Neural cell (in vitro differentiated cells): Measurements from ENCODE around the gene S100A13. TPM values are rescaled to one million over a fixed set of nuclear protein-coding genes. Genes with fewer than 3 reads are reported as not detected.
A peak's percentile ranks its signal among the peaks of the same experiment; 100 is the strongest.
"Not testable (repeated sequence)": the region's sequence is repeated elsewhere in the genome, so short reads cannot be mapped to it uniquely, and the experiment has no call there.

Experiments used
- H2AFZ ChIP-seq: fragments of 200-600, 300-800 bp; sonication (generic), shearing (Covaris generic); 2 replicates; pipeline ENCODE4 v1.6.0; 2014; ENCODE audit warnings: low read depth, mild to moderate bottlenecking, antibody characterized with exemption, low read length, moderate library complexity
- H3F3A ChIP-seq: fragments of 200-600 bp; shearing (Covaris generic); 2 replicates; pipeline ENCODE4 v1.6.1; 2016; ENCODE audit warnings: mild to moderate bottlenecking, moderate library complexity, mixed read lengths, antibody characterized with exemption, low read length; ENCODE audit not compliant: insufficient read depth, poor library complexity, severe bottlenecking
- H3K27ac ChIP-seq: fragments of 200-600, 300-800 bp; sonication (generic), shearing (Covaris generic); 2 replicates; pipeline ENCODE4 v1.5.1; 2014; ENCODE audit warnings: mild to moderate bottlenecking, low read length, moderate library complexity
- H3K27me3 ChIP-seq: fragments of 300-800, 200-600 bp; sonication (generic), shearing (Covaris generic); 2 replicates; pipeline ENCODE4 v1.6.0; 2014; ENCODE audit warnings: mild to moderate bottlenecking, low read depth, low read length, moderate library complexity; ENCODE audit not compliant: insufficient read depth
- H3K36me3 ChIP-seq: fragments of 300-800, 200-600 bp; sonication (generic), shearing (Covaris generic); 2 replicates; pipeline ENCODE4 v1.5.1; 2014; ENCODE audit warnings: mild to moderate bottlenecking, antibody characterized with exemption, low read length, moderate library complexity; ENCODE audit not compliant: insufficient read depth
- H3K4me2 ChIP-seq: fragments of 300-800, 200-600 bp; sonication (generic), shearing (Covaris generic); 2 replicates; pipeline ENCODE4 v1.6.0; 2014; ENCODE audit warnings: mild to moderate bottlenecking, low read length
- H3K4me3 ChIP-seq: fragments of 300-800, 200-600 bp; sonication (generic), shearing (Covaris generic); 2 replicates; pipeline ENCODE4 v1.5.1; 2014; ENCODE audit warnings: mild to moderate bottlenecking, low read length, moderate library complexity
- H3K79me2 ChIP-seq: fragments of 200-600 bp; shearing (Covaris generic); replicated peaks from 2 replicates; pipeline ENCODE4 v1.6.0; 2014; ENCODE audit warnings: mild to moderate bottlenecking, low read length, moderate library complexity; ENCODE audit not compliant: insufficient read depth
- H3K9ac ChIP-seq: fragments of 300-800, 200-600 bp; sonication (generic), shearing (Covaris generic); 2 replicates; pipeline ENCODE4 v1.6.1; 2016; ENCODE audit warnings: mild to moderate bottlenecking, low read length, mixed read lengths
- H3K9me2 ChIP-seq: fragments of 200-600 bp; shearing (Covaris generic); 2 replicates; pipeline ENCODE4 v1.6.1; 2016; ENCODE audit warnings: mild to moderate bottlenecking, low read length, mixed read lengths; ENCODE audit not compliant: insufficient read depth
- H3K9me3 ChIP-seq: fragments of 200-600, 300-800 bp; sonication (generic), shearing (Covaris generic); 2 replicates; pipeline ENCODE4 v1.6.1; 2016; ENCODE audit warnings: mild to moderate bottlenecking, mixed run types, low read length, moderate library complexity, mixed read lengths
- H4K20me1 ChIP-seq: fragments of 200-600 bp; shearing (Covaris generic); 2 replicates; pipeline ENCODE4 v1.6.1; 2016; ENCODE audit warnings: mild to moderate bottlenecking, mixed run types; ENCODE audit not compliant: insufficient read depth
- EP300 ChIP-seq: fragments of 450-650 bp; conservative IDR thresholded peaks from 2 replicates; pipeline ENCODE4 v1.6.1; 2014; ENCODE audit warnings: antibody characterized with exemption, mild to moderate bottlenecking, moderate library complexity; ENCODE audit not compliant: poor library complexity, severe bottlenecking
- EZH2 ChIP-seq: fragments of 200-600, 300-800 bp; shearing (Covaris generic), sonication (generic); IDR thresholded peaks from 2 replicates; pipeline ENCODE4 v1.6.1; 2014; ENCODE audit warnings: antibody characterized with exemption, low read length, borderline replicate concordance, mild to moderate bottlenecking; ENCODE audit not compliant: insufficient read depth, poor library complexity, severe bottlenecking
- MXI1 ChIP-seq: fragments of 450-650 bp; conservative IDR thresholded peaks from 2 replicates; pipeline ENCODE4 v1.6.1; 2014; ENCODE audit warnings: antibody characterized with exemption, mild to moderate bottlenecking; ENCODE audit not compliant: poor library complexity, severe bottlenecking
- POLR2AphosphoS5 ChIP-seq: IDR thresholded peaks from 2 replicates; pipeline ENCODE4 v1.6.1; 2012
- RAD21 ChIP-seq: fragments of 450-650 bp; conservative IDR thresholded peaks from 2 replicates; pipeline ENCODE4 v1.6.1; 2014; ENCODE audit warnings: antibody characterized with exemption, mild to moderate bottlenecking, moderate library complexity
- SMC3 ChIP-seq: fragments of 450-650 bp; conservative IDR thresholded peaks from 2 replicates; pipeline ENCODE4 v1.6.1; 2014; ENCODE audit warnings: antibody characterized with exemption, mild to moderate bottlenecking, moderate library complexity; ENCODE audit not compliant: poor library complexity
- TAF1 ChIP-seq: IDR thresholded peaks from 2 replicates; pipeline ENCODE4 v1.6.1; 2012; ENCODE audit warnings: low read depth
- polyA plus RNA-seq: library from polyadenylated mRNA; depleted of rRNA; stranded (reverse); fragments of >200 nt; gene quantifications from 2 replicates; pipeline ENCODE4 v1.2.3, GENCODE V29; 2014
- TF ChIP-seq, protein P1 (sequence below): IDR thresholded peaks from 2 replicates; pipeline ENCODE4 v1.6.1; 2012; ENCODE audit warnings: borderline replicate concordance
- TF ChIP-seq, protein P2 (sequence below): fragments of 450-650 bp; IDR thresholded peaks from 2 replicates; pipeline ENCODE4 v1.5.1; 2014; ENCODE audit warnings: antibody characterized with exemption, mild to moderate bottlenecking, moderate library complexity; ENCODE audit not compliant: poor library complexity, severe bottlenecking

The S100A13 gene
- polyA plus RNA-seq, 1 donor from 2014 or later = 2.1 TPM

DNA sequence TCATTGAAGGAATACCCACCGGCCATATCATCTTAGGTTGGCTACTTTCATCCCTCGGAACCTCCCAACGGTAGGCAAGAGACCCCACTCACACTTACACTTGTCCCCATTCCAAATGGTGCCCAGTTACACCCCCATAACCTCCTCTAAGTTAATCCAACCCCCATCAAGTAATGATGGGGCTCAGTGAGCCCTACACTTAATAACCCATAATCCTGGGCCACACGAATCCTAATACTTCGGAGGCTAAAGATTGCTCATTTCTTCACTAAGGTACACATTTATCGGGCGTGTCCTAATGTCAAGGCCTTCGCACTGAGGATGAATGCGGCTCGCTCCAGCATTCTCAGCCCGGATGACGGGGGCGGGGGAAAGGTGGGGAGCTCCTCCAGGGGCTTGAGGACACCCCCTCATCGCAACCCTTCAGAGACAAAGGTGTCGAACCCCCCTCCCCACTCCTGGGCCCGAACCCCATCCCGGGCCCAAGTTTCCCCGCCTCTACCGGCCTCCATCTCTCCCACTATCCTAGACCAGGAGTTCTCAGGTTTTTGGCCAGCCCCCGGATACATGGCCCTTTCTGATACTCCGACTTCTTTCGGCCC, 43.1 kb upstream of the S100A13 start:
- Histone ChIP-seq H3K36me3 (peaks cover 20% of the 10 kb centered on the region), H3K27me3 (no peaks in the 10 kb centered on the region), H3F3A (no peaks in the 10 kb centered on the region), H3K4me3 (peak overlapping the region; percentile 85), H3K9me3 (no peaks in the 10 kb centered on the region), H3K27ac (peak overlapping the region; percentile 89), H4K20me1 (no peaks in the 10 kb centered on the region), H3K9ac (peak overlapping the region; percentile 95), H3K4me2 (peak overlapping the region; percentile 99), H3K79me2 (peaks cover 30% of the 10 kb centered on the region), H2AFZ (peak overlapping the region; percentile 47), H3K9me2 (no peaks in the 10 kb centered on the region)
- TF ChIP-seq, protein P1, sequence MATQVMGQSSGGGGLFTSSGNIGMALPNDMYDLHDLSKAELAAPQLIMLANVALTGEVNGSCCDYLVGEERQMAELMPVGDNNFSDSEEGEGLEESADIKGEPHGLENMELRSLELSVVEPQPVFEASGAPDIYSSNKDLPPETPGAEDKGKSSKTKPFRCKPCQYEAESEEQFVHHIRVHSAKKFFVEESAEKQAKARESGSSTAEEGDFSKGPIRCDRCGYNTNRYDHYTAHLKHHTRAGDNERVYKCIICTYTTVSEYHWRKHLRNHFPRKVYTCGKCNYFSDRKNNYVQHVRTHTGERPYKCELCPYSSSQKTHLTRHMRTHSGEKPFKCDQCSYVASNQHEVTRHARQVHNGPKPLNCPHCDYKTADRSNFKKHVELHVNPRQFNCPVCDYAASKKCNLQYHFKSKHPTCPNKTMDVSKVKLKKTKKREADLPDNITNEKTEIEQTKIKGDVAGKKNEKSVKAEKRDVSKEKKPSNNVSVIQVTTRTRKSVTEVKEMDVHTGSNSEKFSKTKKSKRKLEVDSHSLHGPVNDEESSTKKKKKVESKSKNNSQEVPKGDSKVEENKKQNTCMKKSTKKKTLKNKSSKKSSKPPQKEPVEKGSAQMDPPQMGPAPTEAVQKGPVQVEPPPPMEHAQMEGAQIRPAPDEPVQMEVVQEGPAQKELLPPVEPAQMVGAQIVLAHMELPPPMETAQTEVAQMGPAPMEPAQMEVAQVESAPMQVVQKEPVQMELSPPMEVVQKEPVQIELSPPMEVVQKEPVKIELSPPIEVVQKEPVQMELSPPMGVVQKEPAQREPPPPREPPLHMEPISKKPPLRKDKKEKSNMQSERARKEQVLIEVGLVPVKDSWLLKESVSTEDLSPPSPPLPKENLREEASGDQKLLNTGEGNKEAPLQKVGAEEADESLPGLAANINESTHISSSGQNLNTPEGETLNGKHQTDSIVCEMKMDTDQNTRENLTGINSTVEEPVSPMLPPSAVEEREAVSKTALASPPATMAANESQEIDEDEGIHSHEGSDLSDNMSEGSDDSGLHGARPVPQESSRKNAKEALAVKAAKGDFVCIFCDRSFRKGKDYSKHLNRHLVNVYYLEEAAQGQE = no peak
- TF ChIP-seq RAD21 (no peak), SMC3 (no peak), MXI1 (no peak), EP300 (no peak), POLR2AphosphoS5 (no peak), EZH2 (no peak), TAF1 (no peak)
- TF ChIP-seq, protein P2, sequence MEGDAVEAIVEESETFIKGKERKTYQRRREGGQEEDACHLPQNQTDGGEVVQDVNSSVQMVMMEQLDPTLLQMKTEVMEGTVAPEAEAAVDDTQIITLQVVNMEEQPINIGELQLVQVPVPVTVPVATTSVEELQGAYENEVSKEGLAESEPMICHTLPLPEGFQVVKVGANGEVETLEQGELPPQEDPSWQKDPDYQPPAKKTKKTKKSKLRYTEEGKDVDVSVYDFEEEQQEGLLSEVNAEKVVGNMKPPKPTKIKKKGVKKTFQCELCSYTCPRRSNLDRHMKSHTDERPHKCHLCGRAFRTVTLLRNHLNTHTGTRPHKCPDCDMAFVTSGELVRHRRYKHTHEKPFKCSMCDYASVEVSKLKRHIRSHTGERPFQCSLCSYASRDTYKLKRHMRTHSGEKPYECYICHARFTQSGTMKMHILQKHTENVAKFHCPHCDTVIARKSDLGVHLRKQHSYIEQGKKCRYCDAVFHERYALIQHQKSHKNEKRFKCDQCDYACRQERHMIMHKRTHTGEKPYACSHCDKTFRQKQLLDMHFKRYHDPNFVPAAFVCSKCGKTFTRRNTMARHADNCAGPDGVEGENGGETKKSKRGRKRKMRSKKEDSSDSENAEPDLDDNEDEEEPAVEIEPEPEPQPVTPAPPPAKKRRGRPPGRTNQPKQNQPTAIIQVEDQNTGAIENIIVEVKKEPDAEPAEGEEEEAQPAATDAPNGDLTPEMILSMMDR = no peak

DNA sequence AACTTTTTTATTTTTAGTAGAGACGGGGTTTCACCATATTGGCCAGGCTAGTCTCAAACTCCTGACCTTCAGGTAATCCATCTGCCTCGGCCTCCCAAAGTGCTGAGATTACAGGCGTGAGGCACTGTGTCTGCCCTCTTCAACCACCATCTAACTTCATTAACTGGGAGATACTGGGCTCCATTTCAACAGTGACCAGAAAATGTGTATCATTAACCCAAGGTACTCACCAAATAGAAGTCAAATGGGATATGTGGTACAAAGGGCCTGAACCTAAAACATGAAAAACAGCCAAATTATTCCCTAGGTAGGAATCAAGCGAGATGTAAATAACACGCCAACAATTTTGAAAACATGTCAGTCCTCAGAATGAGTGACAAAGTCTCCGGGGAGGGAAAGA, 42.3 kb upstream of the S100A13 start:
- Histone ChIP-seq H3K79me2 (peaks cover 30% of the 10 kb centered on the region), H3K4me2 (peak overlapping the region; percentile 99), H3K9me3 (no peaks in the 10 kb centered on the region), H3K27ac (peak overlapping the region; percentile 89), H3F3A (no peaks in the 10 kb centered on the region), H3K9ac (peak overlapping the region; percentile 95), H3K4me3 (peak overlapping the region; percentile 85), H4K20me1 (no peaks in the 10 kb centered on the region), H3K36me3 (peaks cover 20% of the 10 kb centered on the region), H3K9me2 (no peaks in the 10 kb centered on the region), H3K27me3 (no peaks in the 10 kb centered on the region), H2AFZ (no peak overlapping the region)
- no peak for TF ChIP-seq RAD21
- TF ChIP-seq TAF1 = no peak
- TF ChIP-seq MXI1 = no peak
- no peak for TF ChIP-seq EZH2
- TF ChIP-seq, protein P2 = no peak
- no peak for TF ChIP-seq POLR2AphosphoS5
- no peak for TF ChIP-seq EP300
- TF ChIP-seq, protein P1 = no peak
- TF ChIP-seq SMC3 = no peak

DNA sequence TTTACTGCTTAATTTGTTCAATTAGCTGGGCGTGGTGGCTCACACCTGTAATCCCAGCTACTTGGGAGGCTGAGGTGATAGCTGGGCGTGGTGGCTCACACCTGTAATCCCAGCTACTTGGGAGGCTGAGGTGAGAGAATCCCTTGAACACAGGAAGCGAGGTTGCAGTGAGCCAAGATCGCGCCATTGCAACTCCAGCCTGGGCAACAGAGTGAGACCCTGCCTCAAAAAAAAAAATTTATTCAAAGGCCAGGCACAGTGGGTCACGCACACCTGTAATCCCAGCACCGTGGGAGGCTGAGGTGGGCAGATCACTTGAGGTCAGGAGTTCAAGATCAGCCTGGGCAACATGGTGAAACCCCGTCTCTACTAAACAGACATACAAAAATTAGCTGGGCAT, 41.4 kb upstream of the S100A13 start:
- Histone ChIP-seq H3K79me2 (peaks cover 30% of the 10 kb centered on the region), H3K36me3 (peaks cover 20% of the 10 kb centered on the region), H3K4me3 (peak overlapping the region; percentile 85)
- H3K9me3 ChIP-seq, H4K20me1 ChIP-seq, H2AFZ ChIP-seq, H3F3A ChIP-seq, H3K9me2 ChIP-seq, H3K9ac ChIP-seq, H3K27ac ChIP-seq, H3K4me2 ChIP-seq, H3K27me3 ChIP-seq: not testable (repeated sequence)
